ENCODE measurements around the gene NUP205.

Gene NUP205

DNA sequence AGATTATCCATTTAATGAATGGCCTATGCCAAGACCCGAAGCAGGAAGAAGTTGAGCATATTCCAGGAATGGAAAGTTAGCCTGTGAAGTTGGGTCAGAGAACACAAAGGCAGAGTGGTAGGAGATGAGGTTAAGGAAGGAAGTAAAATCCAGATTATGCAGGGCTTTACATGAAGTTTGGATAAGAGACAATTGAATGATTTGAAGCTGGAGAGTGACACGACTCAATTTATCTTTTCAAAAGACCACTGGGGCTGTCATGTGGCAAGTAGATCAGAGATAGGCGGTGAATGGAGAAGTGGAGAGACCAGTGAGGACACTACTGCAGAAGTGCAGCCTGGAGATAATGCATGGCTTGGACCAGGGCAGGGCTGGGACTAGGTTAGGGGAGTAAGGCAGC is 40.7 kb upstream of the NUP205 start:
- Histone ChIP-seq H3K27me3 (ENCODE audit: control insufficient read depth in 3 of 3, insufficient read depth in 3 of 3, low read depth in 1 of 3, low read length in 3 of 3) (no peaks in the 10 kb centered on the region), H2BK5ac (ENCODE audit: low read length) (no peak overlapping the region), H2BK15ac (ENCODE audit: low read length) (no peak overlapping the region), H3K9ac (ENCODE audit: low read depth, low read length, poor library complexity) (no peak overlapping the region), H2AFZ (ENCODE audit: low read length) (no peak overlapping the region), H3K27ac (replicated peaks; ENCODE audit: low read length) (no peak overlapping the region), H3K23ac (ENCODE audit: low read depth, low read length, poor library complexity) (no peak overlapping the region), H3K14ac (ENCODE audit: low read length) (no peak overlapping the region), H3K4ac (ENCODE audit: low read length) (no peak overlapping the region), H3K79me1 (ENCODE audit: low read depth, low read length) (no peaks in the 10 kb centered on the region), H3K36me3 (replicated peaks in 1 of 2; ENCODE audit: control insufficient read depth in 2 of 2, insufficient read depth in 2 of 2, low read length in 2 of 2) (no peaks in the 10 kb centered on the region), H3K4me2 (ENCODE audit: insufficient read depth, low read length, poor library complexity, severe bottlenecking) (no peak overlapping the region), H3K4me3 (ENCODE audit: low read length in 2 of 2) (no peak overlapping the region), H3K9me3 (replicated peaks in 1 of 2; ENCODE audit: control insufficient read depth in 2 of 2, insufficient read depth in 1 of 2, low read depth in 1 of 2, low read length in 2 of 2) (no peaks in the 10 kb centered on the region), H2BK120ac (ENCODE audit: low read depth, low read length) (no peak overlapping the region), H3K18ac (ENCODE audit: low read length) (no peak overlapping the region), H4K8ac (ENCODE audit: low read depth, low read length) (no peak overlapping the region), H2BK12ac (ENCODE audit: low read length) (no peak overlapping the region), H2AK5ac (ENCODE audit: low read depth, low read length) (no peak overlapping the region), H4K91ac (ENCODE audit: low read depth, low read length, poor library complexity) (no peak overlapping the region), H3K4me1 (ENCODE audit: control insufficient read depth in 2 of 2, insufficient read depth in 1 of 2, low read depth in 1 of 2, low read length in 2 of 2) (peaks cover 0 to 3% of the 10 kb centered on the region in 2 donors)
- no CpG with 5 or more reads among the region's 3 CpGs for WGBS, 2 donors (ENCODE audit: extremely low coverage in 2 of 2, insufficient read length in 2 of 2, insufficient replicate concordance in 1 of 2)
- no peak for DNase-seq (ENCODE audit: low spot score)

DNA sequence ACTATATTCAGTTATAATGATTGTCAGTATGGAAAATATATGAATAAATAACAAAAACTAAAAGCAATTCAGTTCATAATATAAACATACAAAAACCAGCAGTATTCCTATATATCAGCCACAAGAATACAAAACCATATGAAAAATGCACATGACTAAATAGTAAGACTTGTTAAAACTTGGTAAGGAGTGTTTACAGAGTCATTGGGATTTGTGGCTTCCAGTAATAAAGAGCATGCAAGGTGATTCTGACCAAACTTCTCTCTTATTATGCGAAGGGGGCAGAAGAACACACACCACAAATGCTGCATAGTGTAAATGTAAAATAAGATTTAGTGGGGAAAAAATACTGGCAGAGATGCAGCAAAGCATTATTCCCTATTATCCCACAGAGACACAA is 39.0 kb upstream of the NUP205 start:
- no peaks in the 10 kb centered on the region for H3K79me1 ChIP-seq (ENCODE audit: low read depth, low read length)
- no peak overlapping the region for H3K27ac ChIP-seq (replicated peaks; ENCODE audit: low read length)
- no peaks in the 10 kb centered on the region for H3K27me3 ChIP-seq (ENCODE audit: control insufficient read depth in 3 of 3, insufficient read depth in 3 of 3, low read depth in 1 of 3, low read length in 3 of 3)

DNA sequence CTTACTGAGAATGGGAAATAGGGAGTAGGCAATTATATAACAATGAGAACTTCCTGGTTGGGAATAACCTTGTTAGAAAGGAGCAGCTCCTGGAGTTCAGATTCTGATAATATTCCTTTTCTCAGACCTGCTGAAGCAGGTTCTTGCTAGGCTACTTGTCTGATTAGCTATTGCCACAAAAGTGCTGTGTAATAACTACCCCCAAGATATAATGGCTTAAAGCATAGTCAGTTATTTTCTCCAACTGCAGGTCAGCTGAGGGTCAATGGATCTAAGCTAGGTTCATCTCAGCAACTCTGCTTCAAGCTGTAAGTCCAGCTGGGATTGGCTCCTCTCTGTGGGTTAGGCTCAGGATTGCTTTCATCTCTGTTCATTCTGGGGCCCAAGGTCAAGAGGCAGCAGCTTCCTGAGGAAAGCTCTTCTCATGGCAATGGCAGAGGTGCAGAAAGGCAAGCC is 38.5 kb upstream of the NUP205 start:
- Histone ChIP-seq H4K91ac (ENCODE audit: low read depth, low read length, poor library complexity) (no peak overlapping the region), H3K79me1 (ENCODE audit: low read depth, low read length) (no peaks in the 10 kb centered on the region), H3K9me3 (replicated peaks in 1 of 2; ENCODE audit: control insufficient read depth in 2 of 2, insufficient read depth in 1 of 2, low read depth in 1 of 2, low read length in 2 of 2) (no peaks in the 10 kb centered on the region), H4K8ac (ENCODE audit: low read depth, low read length) (no peak overlapping the region), H3K27ac (replicated peaks; ENCODE audit: low read length) (no peak overlapping the region), H2AK5ac (ENCODE audit: low read depth, low read length) (no peak overlapping the region), H3K4ac (ENCODE audit: low read length) (no peak overlapping the region), H2BK15ac (ENCODE audit: low read length) (no peak overlapping the region), H3K27me3 (ENCODE audit: control insufficient read depth in 3 of 3, insufficient read depth in 3 of 3, low read depth in 1 of 3, low read length in 3 of 3) (no peaks in the 10 kb centered on the region), H2BK12ac (ENCODE audit: low read length) (no peak overlapping the region), H2AFZ (ENCODE audit: low read length) (peak overlapping the region; percentile 13), H2BK120ac (ENCODE audit: low read depth, low read length) (no peak overlapping the region), H3K23ac (ENCODE audit: low read depth, low read length, poor library complexity) (no peak overlapping the region), H3K18ac (ENCODE audit: low read length) (no peak overlapping the region), H3K4me1 (ENCODE audit: control insufficient read depth in 2 of 2, insufficient read depth in 1 of 2, low read depth in 1 of 2, low read length in 2 of 2) (peaks cover 0 to 3% of the 10 kb centered on the region in 2 donors), H2BK5ac (ENCODE audit: low read length) (no peak overlapping the region), H3K4me3 (ENCODE audit: low read length in 2 of 2) (no peak overlapping the region), H3K9ac (ENCODE audit: low read depth, low read length, poor library complexity) (no peak overlapping the region), H3K4me2 (ENCODE audit: insufficient read depth, low read length, poor library complexity, severe bottlenecking) (no peak overlapping the region), H3K14ac (ENCODE audit: low read length) (no peak overlapping the region), H3K36me3 (replicated peaks in 1 of 2; ENCODE audit: control insufficient read depth in 2 of 2, insufficient read depth in 2 of 2, low read length in 2 of 2) (no peaks in the 10 kb centered on the region)
- no peak for DNase-seq (ENCODE audit: low spot score)

More for the DNA sequence above, 39.0 kb upstream of the NUP205 start:
- Histone ChIP-seq H2BK5ac (ENCODE audit: low read length) (no peak overlapping the region), H3K9me3 (replicated peaks in 1 of 2; ENCODE audit: control insufficient read depth in 2 of 2, insufficient read depth in 1 of 2, low read depth in 1 of 2, low read length in 2 of 2) (no peaks in the 10 kb centered on the region), H2AK5ac (ENCODE audit: low read depth, low read length) (no peak overlapping the region), H3K4me1 (ENCODE audit: control insufficient read depth in 2 of 2, insufficient read depth in 1 of 2, low read depth in 1 of 2, low read length in 2 of 2) (peaks cover 0 to 3% of the 10 kb centered on the region in 2 donors), H2BK120ac (ENCODE audit: low read depth, low read length) (no peak overlapping the region), H3K4ac (ENCODE audit: low read length) (no peak overlapping the region), H3K9ac (ENCODE audit: low read depth, low read length, poor library complexity) (no peak overlapping the region), H4K8ac (ENCODE audit: low read depth, low read length) (no peak overlapping the region), H3K18ac (ENCODE audit: low read length) (no peak overlapping the region), H3K4me3 (ENCODE audit: low read length in 2 of 2) (no peak overlapping the region), H3K14ac (ENCODE audit: low read length) (no peak overlapping the region), H4K91ac (ENCODE audit: low read depth, low read length, poor library complexity) (no peak overlapping the region), H2BK15ac (ENCODE audit: low read length) (no peak overlapping the region), H3K23ac (ENCODE audit: low read depth, low read length, poor library complexity) (no peak overlapping the region), H3K36me3 (replicated peaks in 1 of 2; ENCODE audit: control insufficient read depth in 2 of 2, insufficient read depth in 2 of 2, low read length in 2 of 2) (no peaks in the 10 kb centered on the region), H3K4me2 (ENCODE audit: insufficient read depth, low read length, poor library complexity, severe bottlenecking) (no peak overlapping the region), H2BK12ac (ENCODE audit: low read length) (no peak overlapping the region), H2AFZ (ENCODE audit: low read length) (no peak overlapping the region)
- no CpG with 5 or more reads among the region's 1 CpG for WGBS, 2 donors (ENCODE audit: extremely low coverage in 2 of 2, insufficient read length in 2 of 2, insufficient replicate concordance in 1 of 2)
- DNase-seq (ENCODE audit: low spot score) = no peak

DNA sequence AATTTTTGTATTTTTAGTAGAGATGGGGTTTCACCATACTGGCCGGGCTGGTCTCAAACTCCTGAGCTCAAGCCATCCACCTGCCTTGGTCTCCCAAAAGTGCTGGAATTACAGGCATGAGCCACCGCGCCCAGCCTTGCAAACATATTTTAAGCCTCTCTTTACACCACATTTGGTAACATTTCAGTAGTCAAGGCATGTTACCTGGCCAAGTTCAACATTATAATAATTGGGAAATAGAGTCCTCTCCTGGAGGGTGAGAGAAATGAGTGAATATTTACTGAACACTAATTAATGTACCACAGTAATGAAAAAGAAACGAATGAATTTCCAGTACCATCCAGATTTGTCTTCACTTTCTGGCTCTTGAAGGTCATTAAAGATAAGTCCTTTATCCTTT is 37.8 kb upstream of the NUP205 start:
- Histone ChIP-seq H2BK12ac (ENCODE audit: low read length) (no peak overlapping the region), H3K4me2 (ENCODE audit: insufficient read depth, low read length, poor library complexity, severe bottlenecking) (no peak overlapping the region)
- WGBS, 2 donors (ENCODE audit: extremely low coverage in 2 of 2, insufficient read length in 2 of 2, insufficient replicate concordance in 1 of 2) = no CpG with 5 or more reads among the region's 4 CpGs

More for the DNA sequence above, 37.8 kb upstream of the NUP205 start:
- Histone ChIP-seq H2AK5ac (ENCODE audit: low read depth, low read length) (no peak overlapping the region), H4K91ac (ENCODE audit: low read depth, low read length, poor library complexity) (no peak overlapping the region), H3K9ac (ENCODE audit: low read depth, low read length, poor library complexity) (no peak overlapping the region), H3K4me3 (ENCODE audit: low read length in 2 of 2) (no peak overlapping the region), H3K23ac (ENCODE audit: low read depth, low read length, poor library complexity) (no peak overlapping the region), H3K79me1 (ENCODE audit: low read depth, low read length) (no peaks in the 10 kb centered on the region), H3K18ac (ENCODE audit: low read length) (no peak overlapping the region), H3K36me3 (replicated peaks in 1 of 2; ENCODE audit: control insufficient read depth in 2 of 2, insufficient read depth in 2 of 2, low read length in 2 of 2) (no peaks in the 10 kb centered on the region), H2BK120ac (ENCODE audit: low read depth, low read length) (no peak overlapping the region), H3K9me3 (replicated peaks in 1 of 2; ENCODE audit: control insufficient read depth in 2 of 2, insufficient read depth in 1 of 2, low read depth in 1 of 2, low read length in 2 of 2) (no peaks in the 10 kb centered on the region), H3K27ac (replicated peaks; ENCODE audit: low read length) (no peak overlapping the region), H3K14ac (ENCODE audit: low read length) (no peak overlapping the region), H2BK15ac (ENCODE audit: low read length) (no peak overlapping the region), H2AFZ (ENCODE audit: low read length) (no peak overlapping the region), H2BK5ac (ENCODE audit: low read length) (no peak overlapping the region), H3K27me3 (ENCODE audit: control insufficient read depth in 3 of 3, insufficient read depth in 3 of 3, low read depth in 1 of 3, low read length in 3 of 3) (no peaks in the 10 kb centered on the region), H3K4ac (ENCODE audit: low read length) (no peak overlapping the region), H3K4me1 (ENCODE audit: control insufficient read depth in 2 of 2, insufficient read depth in 1 of 2, low read depth in 1 of 2, low read length in 2 of 2) (peaks cover 0 to 3% of the 10 kb centered on the region in 2 donors), H4K8ac (ENCODE audit: low read depth, low read length) (no peak overlapping the region)
- no peak for DNase-seq (ENCODE audit: low spot score)

Measured in neuronal stem cell (in vitro differentiated cells).